K562 (cell line): ENCODE measurements around the gene POU4F1.

Experiments
- CEBPB ChIP-seq: fragments of 450-650 bp; IDR thresholded peaks from 2 replicates; pipeline ENCODE4 v1.6.1; 2016; ENCODE audit warnings: missing genetic modification characterization, missing compliant biosample characterization
- CREB1 ChIP-seq, 2 experiments: sonication (generic) in 1 of 2; formaldehyde crosslinking in 1 of 2; IDR thresholded peaks; 2 replicates each; pipeline versions ENCODE4 v1.6.1 to v1.8.0; 2012 to 2022; ENCODE audit warnings: inconsistent platforms in 1 of 2, mild to moderate bottlenecking in 1 of 2, missing genetic modification reagents in 1 of 2, moderate library complexity in 1 of 2
- GABPA ChIP-seq: fragments of 200-800 bp; sonication (Bioruptor generic); conservative IDR thresholded peaks from 2 replicates; pipeline ENCODE4 v1.6.1; 2016; ENCODE audit warnings: low read depth, missing genetic modification characterization, missing compliant biosample characterization
- HDAC6 ChIP-seq: IDR thresholded peaks from 2 replicates; pipeline ENCODE4 v1.6.1; 2012; ENCODE audit warnings: low read depth, mild to moderate bottlenecking, control low read depth, inconsistent platforms, low read length, moderate library complexity
- NFRKB ChIP-seq: fragments of 450-650 bp; IDR thresholded peaks from 2 replicates; pipeline ENCODE4 v1.6.1; 2016; ENCODE audit warnings: low read depth
- NR2C1 ChIP-seq, 2 experiments: fragments of 450-650 bp; IDR thresholded peaks; 2 replicates each; pipeline ENCODE4 v1.6.1; 2017; ENCODE audit warnings: mild to moderate bottlenecking in 2 of 2, antibody characterized with exemption in 1 of 2, inconsistent platforms in 1 of 2, missing compliant biosample characterization in 1 of 2, missing genetic modification characterization in 1 of 2
- TF ChIP-seq, protein P1 (sequence below): fragments of 250-450 bp; sonication (Bioruptor Pico); IDR thresholded peaks from 2 replicates; pipeline ENCODE4 v1.5.1; 2021; ENCODE audit warnings: mild to moderate bottlenecking
- TF ChIP-seq, protein P2 (sequence below): IDR thresholded peaks from 2 replicates; pipeline ENCODE4 v1.6.1; 2012; ENCODE audit warnings: low read depth, low read length, improper control_type of control experiment, borderline replicate concordance
- TF ChIP-seq, protein P3 (sequence below): sonication (generic); formaldehyde crosslinking; IDR thresholded peaks from 2 replicates; pipeline ENCODE4 v1.8.0; 2022; ENCODE audit warnings: mild to moderate bottlenecking, missing genetic modification reagents

DNA sequence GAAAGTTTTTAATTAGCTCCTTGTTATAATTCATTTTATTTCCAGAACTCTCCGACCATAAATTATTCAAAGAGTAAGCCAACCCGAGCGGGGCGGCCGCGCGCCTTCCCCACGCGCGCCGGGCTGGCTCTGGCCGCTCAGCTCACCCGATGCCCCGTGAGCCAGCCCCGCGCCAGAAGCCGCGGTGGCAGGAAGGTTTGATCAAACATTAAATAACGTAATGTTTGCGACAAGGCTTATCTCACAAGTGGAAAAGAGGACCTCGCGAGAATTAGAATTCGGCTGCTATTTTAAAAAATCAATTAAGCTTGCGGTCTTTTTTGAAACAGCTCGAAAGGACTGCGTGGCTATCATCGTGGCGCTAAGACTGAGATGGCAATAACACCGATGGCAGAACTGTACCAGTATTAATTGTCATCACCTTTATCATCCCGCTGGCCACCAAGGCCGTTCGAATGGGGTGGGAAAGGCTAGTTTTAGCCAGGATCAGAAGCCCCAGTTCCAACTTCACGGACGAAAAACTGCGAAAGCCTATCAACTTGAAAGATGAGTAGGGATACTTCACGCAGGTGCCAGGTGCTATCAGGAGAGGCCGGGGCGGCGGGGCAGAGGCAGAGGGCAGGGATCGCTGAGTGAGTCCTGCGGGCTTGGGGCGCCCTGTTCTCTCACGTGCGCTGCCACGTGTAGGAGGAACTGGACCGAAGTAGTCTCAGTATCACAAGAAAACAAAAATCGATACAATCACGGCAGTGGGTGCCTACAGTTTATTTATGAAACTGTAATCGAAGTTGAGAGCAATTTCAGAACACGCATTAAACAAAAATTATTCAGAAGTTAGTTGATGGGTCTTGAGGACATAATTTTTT lies 6.4 kb downstream of the POU4F1 start:
- no peak for TF ChIP-seq CEBPB (tag)
- no peak for TF ChIP-seq NR2C1 (IDR thresholded peaks at IDR 0.05)
- TF ChIP-seq NR2C1 (tag; IDR thresholded peaks at IDR 0.05) = no peak
- TF ChIP-seq, protein P1, sequence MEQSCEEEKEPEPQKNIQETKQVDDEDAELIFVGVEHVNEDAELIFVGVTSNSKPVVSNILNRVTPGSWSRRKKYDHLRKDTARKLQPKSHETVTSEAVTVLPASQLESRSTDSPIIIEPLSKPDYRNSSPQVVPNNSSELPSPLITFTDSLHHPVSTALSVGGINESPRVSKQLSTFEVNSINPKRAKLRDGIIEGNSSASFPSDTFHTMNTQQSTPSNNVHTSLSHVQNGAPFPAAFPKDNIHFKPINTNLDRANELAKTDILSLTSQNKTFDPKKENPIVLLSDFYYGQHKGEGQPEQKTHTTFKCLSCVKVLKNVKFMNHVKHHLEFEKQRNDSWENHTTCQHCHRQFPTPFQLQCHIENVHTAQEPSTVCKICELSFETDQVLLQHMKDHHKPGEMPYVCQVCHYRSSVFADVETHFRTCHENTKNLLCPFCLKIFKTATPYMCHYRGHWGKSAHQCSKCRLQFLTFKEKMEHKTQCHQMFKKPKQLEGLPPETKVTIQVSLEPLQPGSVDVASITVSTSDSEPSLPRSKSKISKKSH (CRISPR knock-in tag) = no peak
- TF ChIP-seq HDAC6 = no peak
- TF ChIP-seq GABPA (tag) = no peak
- TF ChIP-seq NFRKB = no peak
- TF ChIP-seq, protein P2, sequence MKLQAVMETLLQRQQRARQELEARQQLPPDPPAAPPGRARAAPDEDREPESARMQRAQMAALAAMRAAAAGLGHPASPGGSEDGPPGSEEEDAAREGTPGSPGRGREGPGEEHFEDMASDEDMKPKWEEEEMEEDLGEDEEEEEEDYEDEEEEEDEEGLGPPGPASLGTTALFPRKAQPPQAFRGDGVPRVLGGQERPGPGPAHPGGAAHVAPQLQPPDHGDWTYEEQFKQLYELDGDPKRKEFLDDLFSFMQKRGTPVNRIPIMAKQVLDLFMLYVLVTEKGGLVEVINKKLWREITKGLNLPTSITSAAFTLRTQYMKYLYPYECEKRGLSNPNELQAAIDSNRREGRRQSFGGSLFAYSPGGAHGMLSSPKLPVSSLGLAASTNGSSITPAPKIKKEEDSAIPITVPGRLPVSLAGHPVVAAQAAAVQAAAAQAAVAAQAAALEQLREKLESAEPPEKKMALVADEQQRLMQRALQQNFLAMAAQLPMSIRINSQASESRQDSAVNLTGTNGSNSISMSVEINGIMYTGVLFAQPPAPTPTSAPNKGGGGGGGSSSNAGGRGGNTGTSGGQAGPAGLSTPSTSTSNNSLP = no peak
- TF ChIP-seq CREB1 (IDR thresholded peaks at IDR 0.05) = no peak
- TF ChIP-seq CREB1 (CRISPR knock-in tag; IDR thresholded peaks at IDR 0.05) = no peak
- TF ChIP-seq, protein P3, sequence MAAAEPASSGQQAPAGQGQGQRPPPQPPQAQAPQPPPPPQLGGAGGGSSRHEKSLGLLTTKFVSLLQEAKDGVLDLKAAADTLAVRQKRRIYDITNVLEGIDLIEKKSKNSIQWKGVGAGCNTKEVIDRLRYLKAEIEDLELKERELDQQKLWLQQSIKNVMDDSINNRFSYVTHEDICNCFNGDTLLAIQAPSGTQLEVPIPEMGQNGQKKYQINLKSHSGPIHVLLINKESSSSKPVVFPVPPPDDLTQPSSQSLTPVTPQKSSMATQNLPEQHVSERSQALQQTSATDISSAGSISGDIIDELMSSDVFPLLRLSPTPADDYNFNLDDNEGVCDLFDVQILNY (CRISPR knock-in tag) = no peak
